NCI-H446 (cell line): ENCODE data around the gene HACL1.
"Not testable (repeated sequence)": the region's sequence is repeated elsewhere in the genome, so short reads cannot be mapped to it uniquely, and the experiment has no call there.

Experiments
- DNase-seq, 2 experiments: peaks; one replicate each; lab custom pipeline; 2025; lab: John Stamatoyannopoulos, UW

The HACL1 gene

DNA sequence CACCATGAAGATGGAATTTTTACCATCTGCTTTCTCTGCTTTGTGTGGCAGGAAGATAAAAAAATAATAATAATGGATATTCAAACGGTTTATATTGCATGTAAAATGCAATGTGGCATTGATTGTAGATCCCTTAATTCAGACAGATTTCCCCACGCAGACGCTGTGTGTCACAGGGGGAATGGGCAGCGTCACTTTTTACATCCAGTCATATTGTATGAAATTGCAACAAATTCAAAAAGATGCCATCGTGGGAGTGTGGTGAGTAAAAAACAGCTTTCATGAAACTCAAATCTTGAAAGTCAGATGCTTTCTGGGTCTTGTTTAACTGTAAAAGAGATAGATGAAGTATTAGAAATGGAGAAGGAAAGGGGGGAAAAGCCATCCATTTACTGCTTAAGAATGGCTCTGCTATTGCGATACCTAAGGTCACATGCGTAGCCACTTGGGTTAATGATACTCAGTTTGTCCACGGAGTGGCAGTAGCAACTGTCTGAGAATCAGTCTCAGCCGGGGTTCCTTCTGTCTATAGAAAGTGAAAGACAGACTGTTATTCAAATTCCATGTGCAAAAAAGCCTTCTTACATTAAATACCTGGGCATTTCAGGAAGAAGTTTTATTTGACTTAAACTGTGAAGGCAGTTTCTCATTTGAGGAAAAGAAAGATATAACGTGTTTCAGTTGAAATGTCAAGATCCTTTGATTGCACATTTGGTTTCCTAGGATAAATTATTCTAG lies 28.7 kb upstream of the HACL1 start:
- DNase-seq: peak; percentile 10 to 44

DNA sequence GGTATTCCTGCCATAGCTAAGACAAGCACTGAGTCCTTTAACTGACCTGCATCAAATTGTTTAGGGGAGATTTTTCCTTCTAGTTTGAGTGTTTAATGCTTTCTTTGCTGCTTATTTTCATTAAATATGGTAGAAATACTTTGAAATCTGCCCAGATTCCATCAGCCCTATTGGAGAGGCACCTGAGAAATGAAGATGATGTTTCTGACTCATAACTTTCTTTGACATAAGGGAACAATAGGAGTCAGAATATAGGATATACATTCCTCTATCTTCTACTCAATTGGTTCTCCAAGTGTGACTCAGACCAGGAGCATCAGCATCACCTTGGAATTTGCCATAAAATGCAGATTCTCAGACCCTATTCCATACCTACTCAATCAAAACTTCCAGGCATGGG lies 27.6 kb upstream of the HACL1 start:
- no peak for DNase-seq

DNA sequence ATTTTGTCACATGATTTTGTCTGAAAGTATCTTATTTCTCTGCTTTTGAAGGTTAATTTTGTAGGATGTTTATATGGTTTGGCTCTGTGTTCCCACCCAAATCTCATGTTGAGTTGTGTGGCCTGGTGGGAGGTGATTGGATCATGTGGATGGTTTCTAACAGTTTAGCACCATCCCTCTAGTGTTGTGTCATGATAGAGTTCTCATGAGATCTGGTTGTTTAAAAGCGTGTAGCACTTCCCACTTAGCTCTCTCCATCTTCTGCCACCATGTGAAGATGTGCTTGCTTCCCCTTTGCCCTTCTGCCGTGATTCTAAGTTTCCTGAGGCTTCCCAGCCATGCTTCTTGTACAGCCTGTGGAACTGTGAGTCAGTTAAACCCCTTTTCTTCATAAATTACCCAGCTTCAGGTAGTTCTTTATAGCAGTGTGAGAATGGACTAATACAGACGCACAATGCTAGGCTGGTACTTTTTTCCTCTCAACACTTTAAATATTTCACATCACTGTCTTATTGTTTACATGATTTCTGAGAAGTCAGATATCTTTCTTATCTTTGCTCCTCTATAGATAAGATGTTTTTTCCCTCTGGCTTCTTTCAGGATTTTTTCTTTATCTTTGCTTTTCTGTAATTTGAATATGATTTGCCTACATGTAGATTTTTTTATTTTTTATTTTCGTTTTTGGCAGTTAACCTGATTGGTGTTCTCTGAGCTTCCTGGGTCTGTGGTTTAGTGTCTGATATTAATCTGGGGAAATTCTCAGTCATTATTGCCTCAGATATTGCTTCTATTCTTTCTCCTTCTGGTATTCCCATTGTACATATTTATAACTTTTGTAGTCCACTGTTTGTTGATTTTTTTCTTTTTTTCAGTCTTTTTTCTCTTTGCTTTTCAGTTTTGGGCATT lies 22.4 kb upstream of the HACL1 start:
- DNase-seq: no peak

DNA sequence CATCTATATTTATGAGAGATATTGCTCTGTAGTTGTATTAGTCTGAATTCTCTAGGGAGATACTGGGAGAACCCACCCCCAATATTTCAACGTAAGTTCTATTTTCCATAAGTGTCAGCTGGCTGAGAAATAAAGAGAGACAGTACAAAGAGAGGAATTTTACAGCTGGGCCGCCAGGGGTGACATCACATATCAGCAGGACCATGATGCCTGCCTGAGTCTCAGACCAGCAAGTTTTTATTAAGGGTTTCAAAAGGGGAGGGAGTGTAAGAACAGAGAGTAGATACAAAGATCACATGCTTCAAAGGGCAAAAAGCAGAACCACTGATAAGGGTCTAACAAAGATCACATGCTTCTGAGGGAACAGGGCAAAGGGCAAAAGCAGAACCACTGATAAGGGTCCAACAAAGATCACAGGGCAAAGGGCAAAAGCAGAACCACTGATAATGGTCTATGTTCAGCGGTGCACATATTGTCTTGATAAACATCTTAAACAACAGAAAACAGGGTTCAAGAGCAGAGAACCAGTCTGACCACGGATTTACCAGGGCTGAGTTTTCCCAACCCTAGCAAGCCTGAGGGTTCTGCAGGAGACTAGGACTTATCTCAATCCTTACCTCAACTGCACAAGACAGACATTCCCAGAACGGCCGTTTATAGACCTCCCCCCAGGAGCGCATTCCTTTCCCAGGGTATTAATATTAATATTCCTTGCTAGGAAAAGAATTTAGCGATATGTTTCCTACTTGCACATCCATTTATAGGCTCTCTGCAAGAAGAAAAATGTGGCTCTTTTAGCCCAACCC lies 18.5 kb upstream of the HACL1 start:
- not testable (repeated sequence) for DNase-seq

DNA sequence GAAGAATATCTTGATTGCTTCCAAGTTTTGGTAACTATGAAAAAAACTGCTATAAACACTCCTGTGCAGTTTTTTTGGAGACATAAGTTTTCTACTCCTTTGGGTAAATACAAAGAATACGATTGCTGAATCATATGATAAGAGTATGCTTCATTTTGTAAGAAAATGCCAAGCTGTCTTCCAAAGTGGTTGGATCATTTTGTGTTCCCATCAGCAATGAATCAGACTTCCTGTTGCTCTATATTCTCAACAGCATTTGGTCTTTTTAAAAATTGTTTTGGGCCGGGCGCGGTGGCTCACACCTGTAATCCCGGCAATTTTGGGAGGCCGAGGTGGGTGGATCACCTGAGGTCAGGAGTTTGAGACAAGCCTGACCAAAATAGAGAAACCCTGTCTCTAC lies 14.7 kb upstream of the HACL1 start:
- DNase-seq: no peak

DNA sequence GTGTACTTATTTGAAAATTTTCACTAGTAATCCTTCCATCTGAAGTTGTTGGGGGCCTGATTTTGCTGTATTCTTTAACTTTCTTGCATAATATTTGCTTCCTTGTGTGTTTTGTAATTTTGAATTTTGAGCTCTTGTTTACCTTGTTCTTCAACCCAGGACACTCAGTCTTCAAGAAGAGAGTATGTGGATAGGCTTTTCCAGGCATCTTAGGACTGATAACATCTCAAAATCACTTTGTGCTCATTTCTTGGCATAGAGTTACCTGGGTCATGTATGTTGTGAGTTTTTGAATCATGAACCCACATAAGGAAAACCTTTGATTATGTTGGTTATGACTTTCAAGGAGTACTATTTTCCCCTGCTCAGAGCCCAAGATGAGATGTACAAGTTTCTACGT lies 13.6 kb upstream of the HACL1 start:
- DNase-seq: no peak

DNA sequence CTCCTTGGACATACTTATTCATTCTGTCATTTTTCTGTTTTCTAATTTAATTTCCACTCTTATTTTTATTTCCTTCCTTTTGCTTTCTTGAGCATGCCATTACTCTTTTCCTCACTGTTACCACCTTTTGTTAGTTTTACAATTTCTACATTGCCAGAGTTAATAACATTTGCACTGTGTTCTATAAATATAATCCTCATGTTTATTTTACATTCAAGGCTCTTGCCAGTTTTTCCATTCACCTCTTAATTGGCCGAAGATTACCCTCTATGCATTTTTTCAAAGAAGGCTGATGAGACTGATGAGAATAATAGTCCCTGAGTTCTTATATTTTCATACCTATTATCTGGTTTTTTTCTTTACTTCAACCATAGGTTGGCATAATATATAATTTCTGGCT lies 10.6 kb upstream of the HACL1 start:
- no peak for DNase-seq

DNA sequence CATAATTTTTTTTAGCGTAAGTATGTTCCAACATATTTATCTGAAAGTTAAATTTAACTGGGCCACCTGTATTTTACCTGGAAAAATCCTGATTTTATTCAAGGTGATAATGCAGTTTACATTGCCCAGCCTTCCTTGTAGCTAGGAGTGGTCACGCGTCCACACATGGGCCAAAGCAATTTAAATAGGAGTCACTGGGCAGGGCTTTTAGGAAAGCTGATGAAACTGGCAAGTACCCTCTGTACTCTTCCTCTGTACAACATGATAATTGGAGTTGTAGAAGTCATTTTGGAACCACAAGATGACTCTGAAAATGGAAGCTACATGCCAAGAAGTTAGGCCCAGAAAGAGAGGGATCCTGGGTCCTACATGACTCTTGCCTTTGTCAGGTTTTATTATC lies 9.6 kb upstream of the HACL1 start:
- no peak for DNase-seq

DNA sequence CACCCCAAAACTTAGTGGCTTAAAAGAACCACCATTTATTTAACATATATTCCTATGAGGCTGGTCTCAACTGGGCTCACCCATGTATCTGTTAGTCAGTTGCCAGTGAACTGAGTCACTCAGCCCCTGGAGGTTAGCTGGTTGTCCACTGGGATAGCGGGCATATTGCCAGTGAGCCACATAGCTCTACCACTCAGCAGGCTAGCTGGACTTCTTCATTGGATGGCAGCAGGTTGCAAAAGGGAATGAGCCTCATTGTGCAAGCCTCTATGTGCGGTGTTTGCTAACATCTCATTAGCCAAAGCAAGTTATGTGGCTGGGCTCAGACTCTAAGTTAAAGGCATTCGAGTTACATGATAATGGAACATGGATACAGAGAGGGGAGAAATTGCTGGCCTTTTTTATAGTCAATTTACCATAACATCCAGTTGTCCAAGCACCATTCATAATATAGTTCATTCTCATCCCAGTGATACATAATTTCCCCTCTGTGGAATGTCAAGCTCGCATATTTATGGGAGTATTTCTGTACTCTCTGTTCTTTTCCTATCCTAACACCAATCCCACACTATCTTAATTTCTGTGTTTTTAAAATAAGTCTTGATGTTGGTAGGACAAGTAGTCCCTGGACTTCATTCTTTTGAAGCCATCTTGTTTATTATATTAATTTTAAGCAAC lies 8.9 kb upstream of the HACL1 start:
- no peak for DNase-seq

DNA sequence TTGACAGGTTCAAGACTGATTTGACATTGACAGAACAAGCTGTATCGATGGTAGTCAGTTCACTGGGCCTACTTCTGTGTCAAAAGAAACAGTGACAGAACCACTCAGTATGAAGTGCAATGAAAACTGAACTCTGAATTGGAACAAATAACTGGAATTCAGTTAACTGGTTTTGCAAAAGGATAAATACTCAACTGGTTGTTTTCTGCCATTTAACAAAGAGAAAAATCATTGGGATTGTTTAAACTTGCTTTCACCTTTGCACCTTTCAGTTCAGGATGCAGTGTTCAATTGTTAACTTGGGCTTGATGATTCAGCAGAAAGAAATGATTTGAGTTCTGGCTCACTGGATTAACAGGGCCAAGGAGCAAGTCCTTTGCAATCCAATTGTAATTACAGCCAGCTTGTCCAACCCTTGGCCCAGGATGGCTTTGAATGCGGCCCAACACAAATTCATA lies 5.1 kb upstream of the HACL1 start:
- DNase-seq: no peak

DNA sequence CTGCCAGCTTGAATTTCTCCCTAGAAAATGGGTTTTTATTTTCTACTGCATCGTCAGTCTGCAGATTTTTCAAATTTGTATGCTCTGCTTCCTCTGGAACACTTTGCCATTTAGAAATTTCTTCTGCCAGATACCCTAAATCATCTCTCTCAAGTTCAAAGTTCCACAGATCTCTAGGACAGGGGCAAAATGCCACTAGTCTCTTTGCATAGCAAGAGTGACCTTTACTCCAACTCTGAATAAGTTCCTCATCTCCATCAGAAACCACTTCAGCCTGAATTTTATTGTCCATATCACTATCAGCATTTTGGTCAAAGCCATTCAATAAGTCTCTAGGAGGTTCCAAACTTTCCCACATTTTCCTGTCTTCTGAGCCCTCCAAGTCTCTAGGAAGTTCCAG lies 3.2 kb upstream of the HACL1 start:
- DNase-seq: not testable (repeated sequence)

DNA sequence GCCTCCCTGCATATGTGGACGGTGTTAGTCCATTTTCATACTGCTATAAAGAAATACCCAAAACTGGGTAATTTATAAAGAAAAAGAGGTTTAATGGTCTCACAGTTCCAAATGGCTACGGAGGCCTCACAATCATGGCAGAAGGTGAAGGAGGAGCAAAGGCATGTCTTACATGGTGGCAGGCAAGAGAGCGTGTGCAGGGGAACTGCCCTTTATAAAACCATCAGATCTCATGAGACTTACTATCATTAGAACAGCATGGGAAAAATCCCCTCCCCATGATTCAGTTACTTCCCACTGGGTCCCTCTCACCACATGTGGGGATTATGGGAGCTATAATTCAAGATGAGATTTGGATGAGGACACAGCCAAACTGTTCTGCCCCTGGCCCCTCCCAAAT lies 1.4 kb upstream of the HACL1 start:
- not testable (repeated sequence) for DNase-seq

DNA sequence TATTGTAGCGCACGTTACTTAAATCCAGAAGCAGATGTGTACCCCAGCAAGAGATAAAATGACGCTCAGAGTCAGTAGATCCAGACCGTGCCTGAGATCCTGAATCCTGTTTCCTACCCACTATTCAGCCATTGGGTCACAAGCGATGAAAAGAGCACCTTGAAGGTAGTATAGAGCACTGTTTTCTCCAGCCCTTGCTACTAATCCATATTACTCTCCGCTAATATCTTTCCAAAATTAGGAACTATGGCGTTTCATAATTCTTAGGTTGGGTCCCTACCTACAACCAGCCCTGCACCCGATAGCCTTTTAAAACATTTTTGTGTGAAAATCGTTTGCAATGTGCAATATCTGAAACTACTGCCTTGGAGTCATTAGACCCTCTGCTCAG lies 772 bp upstream of the HACL1 start:
- no peak for DNase-seq

DNA sequence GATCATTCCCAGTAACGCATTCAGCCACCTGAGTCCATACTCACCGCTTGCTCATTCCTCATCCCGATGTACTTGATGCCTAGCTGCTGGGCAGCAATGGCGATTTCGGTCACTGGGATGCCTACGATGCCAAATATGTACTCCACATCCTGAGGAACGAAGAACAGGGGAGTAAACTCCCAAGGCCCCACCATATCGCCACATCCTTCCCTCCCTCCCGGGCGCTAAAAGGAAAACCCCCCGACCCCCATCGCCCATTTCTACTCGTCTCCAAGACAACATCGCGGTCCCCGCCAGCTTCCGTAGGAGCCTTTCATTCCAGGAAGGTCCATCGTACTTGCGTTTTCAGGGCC lies 347 bp downstream of the HACL1 start:
- no peak for DNase-seq

DNA sequence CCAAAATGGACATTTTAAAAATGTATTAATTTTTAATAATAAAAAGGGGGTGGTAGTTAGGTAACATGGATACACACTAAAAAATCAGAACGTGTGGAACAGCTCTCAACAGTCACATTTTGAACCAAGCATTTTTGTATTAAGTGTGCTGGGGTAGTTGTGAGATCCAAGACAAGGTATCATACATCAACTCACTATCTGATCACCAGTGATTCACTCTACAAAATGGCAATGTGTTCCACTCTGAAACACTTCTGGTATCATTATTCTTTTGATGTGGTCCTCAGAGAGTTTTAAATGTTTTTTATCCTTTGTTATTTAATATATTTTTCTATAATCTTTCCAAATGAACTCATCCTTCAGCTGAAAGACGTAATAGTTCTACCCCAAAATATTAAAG lies 5.4 kb downstream of the HACL1 start:
- no peak for DNase-seq

DNA sequence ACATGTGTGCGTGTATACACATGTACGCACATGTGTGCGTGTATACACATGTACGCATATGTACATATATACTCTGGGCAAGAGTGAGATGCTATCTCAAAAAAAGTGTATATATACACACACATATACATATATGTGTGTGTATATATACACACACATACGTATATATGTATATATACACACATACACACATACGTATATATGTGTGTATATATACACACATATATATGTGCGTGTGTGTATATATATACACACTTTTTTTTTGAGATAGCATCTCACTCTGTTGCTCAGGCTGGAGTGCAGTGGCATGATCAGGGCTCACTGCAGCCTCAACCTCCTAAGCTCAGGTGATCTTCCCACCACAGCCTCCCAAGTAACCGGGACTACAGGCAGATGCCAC lies 8.4 kb downstream of the HACL1 start:
- no peak for DNase-seq

DNA sequence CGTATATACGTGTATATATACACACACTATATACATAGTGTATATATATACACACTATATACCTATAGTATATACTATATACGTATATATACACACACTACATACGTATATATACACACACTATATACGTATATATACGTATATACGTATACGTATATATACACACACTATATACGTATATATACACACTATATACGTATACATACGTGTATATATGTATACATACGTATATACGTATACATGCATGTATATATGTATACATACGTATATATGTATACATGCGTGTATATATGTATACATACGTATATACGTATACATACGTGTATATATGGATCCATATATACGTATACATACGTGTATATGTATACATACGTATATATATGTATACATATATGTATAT lies 9.4 kb downstream of the HACL1 start:
- no peak for DNase-seq

DNA sequence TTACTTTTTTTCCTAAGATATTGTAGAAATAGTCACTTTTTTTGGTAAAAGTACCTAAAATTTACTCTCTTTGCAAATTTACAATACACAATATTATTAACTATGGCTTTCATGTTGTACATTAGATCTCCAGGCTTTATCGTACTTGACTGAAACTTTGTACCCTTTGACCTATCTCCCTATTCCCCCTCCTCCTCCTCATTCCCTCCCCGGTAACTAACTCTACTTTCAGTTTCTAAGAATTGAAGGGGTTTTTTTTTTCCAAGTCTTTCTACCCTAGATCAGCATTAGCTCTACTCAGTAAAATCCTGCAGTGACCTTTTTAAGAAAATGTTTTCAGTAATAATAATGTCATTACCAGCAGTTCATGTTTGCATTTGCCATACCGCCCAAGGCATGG lies 10.1 kb downstream of the HACL1 start:
- no peak for DNase-seq

DNA sequence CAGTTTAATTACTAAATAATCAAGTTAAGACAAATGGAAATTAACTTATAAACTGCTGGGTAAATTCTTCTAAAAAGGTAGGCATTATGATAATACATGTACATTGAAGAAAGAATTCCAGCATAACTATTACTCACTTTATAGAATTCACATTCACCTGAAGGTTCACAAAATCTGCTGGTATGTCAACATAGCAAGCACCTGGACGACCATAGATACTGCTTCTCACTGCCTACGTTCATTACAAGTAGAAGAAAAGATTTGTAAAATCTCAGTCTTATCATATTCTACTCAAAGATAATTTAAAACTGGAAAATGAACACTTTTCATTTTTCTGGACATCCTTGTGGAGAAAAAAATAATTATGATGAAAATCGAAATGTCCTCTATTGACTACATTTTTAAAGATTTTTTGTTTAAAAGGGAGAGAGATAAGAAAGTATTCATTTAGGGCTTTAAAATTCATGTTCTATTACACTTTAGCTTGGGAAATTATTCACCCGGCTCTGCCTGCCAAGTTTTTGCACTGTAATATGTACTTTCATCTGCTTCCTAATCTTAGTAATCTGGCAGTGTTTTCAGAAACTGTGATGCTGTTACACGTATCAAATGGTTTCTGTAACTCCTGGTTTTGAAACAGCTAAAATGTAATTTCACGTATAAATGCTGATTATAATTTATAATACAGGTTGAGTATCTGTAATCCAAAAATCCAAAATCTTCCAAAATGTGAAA lies 16.1 kb downstream of the HACL1 start:
- no peak for DNase-seq

DNA sequence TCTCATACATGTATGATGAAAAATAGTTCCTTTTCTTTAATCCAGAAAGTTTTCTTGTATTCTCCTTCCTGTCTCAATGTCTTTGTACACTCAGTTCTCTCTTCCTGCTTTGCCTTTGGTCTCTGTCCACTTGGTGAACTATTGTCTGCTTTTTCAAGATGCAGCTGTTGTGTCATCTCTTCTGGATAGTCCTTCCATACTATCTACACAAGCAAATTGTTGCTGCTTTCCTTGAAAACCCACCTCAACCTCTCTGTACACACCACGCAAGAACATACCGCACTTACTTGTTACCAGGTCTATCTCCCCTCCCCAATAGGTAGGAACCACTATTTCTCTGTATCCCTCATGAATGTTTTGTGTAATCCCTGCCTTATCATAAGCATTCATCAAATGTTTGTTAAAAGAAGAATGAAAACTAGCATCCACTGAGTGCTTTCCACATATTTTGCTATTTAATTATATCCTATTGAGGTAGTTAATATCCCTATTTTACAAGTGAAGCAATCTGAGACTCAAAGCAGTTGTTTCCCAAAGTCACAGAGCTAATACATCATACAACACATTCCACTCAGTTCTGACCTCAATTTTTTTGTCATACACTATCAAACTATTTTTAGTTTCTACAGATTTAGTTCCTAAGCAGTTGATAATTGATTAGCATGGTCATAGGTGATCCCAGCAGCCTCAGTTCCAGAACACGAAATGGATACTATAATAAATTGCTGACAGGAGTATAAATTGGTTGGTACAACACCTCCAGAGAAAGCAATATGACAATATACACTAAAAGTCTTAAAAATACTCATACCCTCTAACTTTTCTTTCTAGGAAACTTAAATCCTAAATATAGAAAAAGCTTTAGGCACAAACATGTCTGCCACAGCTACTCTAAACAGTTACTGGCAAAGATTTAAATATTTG lies 19.6 kb downstream of the HACL1 start:
- DNase-seq: no peak
